ENCODE results near the gene LRRC73.

GRCh38 chr6:43521836-43522235 lies 11.7 kb upstream of the LRRC73 start:
- no peak for TF ChIP-seq CTCF (IDR thresholded peaks at IDR 0.05; ENCODE audit: borderline replicate concordance, extremely low read depth, low read length, poor library complexity, severe bottlenecking)
- TF ChIP-seq EZH2 (IDR thresholded peaks at IDR 0.05; ENCODE audit: borderline replicate concordance, low read depth, low read length, severe bottlenecking): no peak
